Stimulated activated CD4-positive, alpha-beta T cell treated with anti-CD3 and anti-CD28 coated beads, Interleukin-12 subunit alpha, Interleukin-12 subunit beta, amount 100 ng/mL, for 48 hours (primary cell): ENCODE data around the gene ESM1.
"Not testable (repeated sequence)": the region's sequence is repeated elsewhere in the genome, so short reads cannot be mapped to it uniquely, and the experiment has no call there.

Source experiments
- DNase-seq, 3 donors: peaks; one replicate each; pipeline ENCODE4 v3.0.0-alpha.2; 2020; ENCODE audit warnings: low read depth in 2 of 3, low spot score in 1 of 3

Gene ESM1, protein sequence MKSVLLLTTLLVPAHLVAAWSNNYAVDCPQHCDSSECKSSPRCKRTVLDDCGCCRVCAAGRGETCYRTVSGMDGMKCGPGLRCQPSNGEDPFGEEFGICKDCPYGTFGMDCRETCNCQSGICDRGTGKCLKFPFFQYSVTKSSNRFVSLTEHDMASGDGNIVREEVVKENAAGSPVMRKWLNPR

GRCh38 chr5:54985301-54986268 lies at the start of gene ESM1:
ESM1 (minus strand) TSS chr5:54985593; CDS start chr5:54985517, 76 bp downstream.
- no peak for DNase-seq

DNA sequence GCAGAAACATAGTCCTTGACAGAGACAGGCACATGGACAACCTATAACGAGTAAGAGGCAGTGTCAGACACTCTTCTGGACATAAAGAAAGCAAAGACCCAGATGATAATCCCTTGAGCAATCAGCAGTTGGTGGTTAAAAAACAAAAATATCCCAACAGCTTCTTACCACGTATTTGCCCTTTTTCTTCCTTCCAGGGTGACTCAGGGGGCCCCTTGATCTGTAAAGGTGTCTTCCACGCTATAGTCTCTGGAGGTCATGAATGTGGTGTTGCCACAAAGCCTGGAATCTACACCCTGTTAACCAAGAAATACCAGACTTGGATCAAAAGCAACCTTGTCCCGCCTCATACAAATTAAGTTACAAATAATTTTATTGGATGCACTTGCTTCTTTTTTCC lies 48.2 kb upstream of the ESM1 start:
- DNase-seq: no peak

GRCh38 chr5:55031492-55031891 lies 46.1 kb upstream of the ESM1 start:
- no peak for DNase-seq

DNA sequence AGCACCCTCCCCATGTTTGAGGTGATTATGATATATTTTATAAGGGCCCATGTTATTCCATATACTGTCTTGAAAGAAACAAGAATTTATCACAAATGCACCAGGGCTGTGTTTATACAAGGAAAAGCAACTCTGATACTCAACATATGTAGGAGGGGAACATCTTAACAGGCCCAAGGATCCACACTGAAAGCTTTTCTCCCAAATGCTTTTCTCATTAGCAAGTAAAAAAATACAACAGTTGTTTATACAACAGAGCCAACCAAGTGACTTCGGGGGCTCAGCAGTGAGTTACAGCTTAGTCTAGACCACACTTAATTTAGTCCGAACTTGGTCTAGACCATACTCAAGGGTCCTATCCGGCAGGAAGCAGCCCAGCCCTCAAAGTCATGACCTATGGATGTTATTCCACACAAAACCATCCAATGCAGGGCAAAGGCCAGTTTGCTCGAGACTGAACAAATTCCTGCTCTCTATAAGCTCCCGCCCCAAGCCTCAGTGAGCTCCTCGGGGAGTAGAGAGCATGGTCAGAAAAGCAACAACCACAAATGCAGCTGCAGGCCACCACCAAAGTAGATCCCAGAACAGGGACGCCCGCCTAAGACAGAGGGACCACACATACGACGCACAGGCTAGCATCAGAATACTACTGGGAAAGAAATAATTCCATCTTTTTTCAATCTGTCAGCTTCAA lies 45.4 kb upstream of the ESM1 start:
- DNase-seq: no peak

- no peak for DNase-seq
Measured at GRCh38 chr5:55030220-55030619, 44.8 kb upstream of the ESM1 start.

DNA sequence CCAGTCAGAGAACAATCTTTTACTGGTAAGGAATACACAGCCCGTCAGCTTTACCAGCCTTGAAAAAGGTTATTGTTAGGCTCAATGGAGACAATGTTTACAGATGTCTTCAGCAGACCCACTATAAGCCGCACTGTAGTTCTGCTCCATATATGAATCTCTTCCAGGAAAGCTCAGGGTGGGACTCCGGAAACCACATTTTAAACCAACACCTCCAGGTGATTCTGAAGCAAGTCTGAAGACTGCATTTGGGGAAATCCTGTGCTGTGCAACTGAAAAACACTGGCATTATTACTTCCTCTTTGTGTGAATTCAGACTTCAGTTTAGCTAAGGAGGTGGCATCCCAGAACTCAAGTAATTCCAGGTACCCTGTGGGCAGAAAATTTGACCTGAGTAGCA lies 42.2 kb upstream of the ESM1 start:
- no peak for DNase-seq

- no peak for DNase-seq
Measured at GRCh38 chr5:55022450-55022849, 37.1 kb upstream of the ESM1 start.

DNA sequence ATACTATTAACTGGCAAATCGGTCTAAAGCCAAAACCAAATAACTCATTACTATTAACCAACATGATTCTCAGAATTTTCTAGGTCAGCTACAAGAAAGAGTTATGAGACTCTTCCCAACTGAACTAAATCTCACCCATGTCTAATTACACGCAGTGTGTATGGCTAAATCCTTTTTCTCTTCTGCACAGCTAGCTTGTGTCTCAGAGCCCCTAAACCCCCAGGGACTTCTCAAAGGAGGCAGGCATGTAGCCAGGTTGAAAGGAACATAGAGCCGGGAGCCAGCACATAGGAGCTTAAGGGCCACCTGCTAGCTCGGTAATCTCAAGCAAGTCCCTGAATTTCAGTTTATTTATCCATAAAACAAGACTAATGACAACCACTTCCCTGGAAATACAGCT lies 36.4 kb upstream of the ESM1 start:
- DNase-seq: no peak

GRCh38 chr5:55021410-55021809 lies 36.0 kb upstream of the ESM1 start:
- DNase-seq: no peak

- not testable (repeated sequence) for DNase-seq
Measured at GRCh38 chr5:55010149-55010548, 24.8 kb upstream of the ESM1 start.

GRCh38 chr5:55004729-55005128 lies 19.3 kb upstream of the ESM1 start:
- DNase-seq: no peak

GRCh38 chr5:55003432-55004065 lies 18.2 kb upstream of the ESM1 start:
- no peak for DNase-seq

GRCh38 chr5:55002166-55002565 lies 16.8 kb upstream of the ESM1 start:
- DNase-seq: not testable (repeated sequence)

DNA sequence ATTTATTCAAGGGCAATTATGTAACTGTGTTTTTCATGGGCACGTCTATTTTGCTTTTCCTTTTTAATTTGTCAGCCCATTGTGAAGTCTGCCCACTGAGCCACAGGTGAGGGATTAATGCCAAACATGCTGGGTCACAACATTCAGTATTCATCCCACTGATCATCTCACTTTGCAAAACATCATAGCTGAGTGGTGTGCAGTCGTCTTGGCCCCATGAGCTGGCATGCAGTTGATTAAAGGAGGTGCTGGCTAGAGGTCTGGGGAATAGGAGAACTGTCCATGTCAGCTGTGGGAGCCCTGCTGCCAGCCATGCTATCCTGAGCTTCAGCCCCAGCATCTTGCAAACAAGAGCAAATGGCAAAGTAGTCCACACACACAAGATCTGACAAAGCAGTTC lies 11.7 kb upstream of the ESM1 start:
- DNase-seq: no peak

- DNase-seq: no peak
Measured at GRCh38 chr5:54996466-54996865, 11.1 kb upstream of the ESM1 start.

- no peak for DNase-seq
Measured at GRCh38 chr5:54995168-54995567, 9.8 kb upstream of the ESM1 start.

- DNase-seq: no peak
Measured at GRCh38 chr5:54994628-54995027, 9.2 kb upstream of the ESM1 start.

- DNase-seq: no peak
Measured at GRCh38 chr5:54993318-54993717, 7.9 kb upstream of the ESM1 start.

DNA sequence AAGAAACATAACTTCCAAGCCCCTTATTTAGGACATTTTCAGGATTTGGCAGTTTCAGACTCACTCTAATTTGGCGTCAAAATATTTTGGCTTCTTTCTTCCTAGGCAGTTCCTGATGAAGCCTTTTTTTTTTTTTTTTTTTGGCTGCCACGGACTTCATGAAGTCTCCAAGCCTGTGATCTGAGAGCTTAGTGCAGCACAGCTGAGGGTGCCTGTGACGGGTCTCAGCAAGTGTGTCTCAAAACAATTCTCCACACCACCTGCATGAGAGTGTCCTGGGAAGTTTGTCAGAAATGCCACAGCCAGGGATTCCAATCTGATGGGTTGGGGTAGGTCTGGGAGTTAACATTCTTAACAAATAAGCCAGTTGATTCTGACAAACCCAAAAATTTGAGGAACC lies 6.0 kb upstream of the ESM1 start:
- DNase-seq: no peak

- DNase-seq: no peak
Measured at GRCh38 chr5:54990841-54991258, 5.5 kb upstream of the ESM1 start.

- DNase-seq: no peak
Measured at GRCh38 chr5:54988817-54989216, 3.4 kb upstream of the ESM1 start.
